Stimulated activated CD4-positive, alpha-beta T cell treated with anti-CD3 and anti-CD28 coated beads, Interleukin-4, amount 100 ng/mL, for 24 hours (primary cell): Measurements from ENCODE around the gene GRM7.

Experiments
- DNase-seq: peaks from one replicate; pipeline ENCODE4 v3.0.0-alpha.2; 2020

GRM7 gene

GRCh38 chr3:6985848-6986247 lies 124.9 kb downstream of the GRM7 start:
- no peak for DNase-seq

GRCh38 chr3:6989608-6990291 lies 128.8 kb downstream of the GRM7 start:
- DNase-seq: no peak

GRCh38 chr3:6994081-6994668 lies 133.3 kb downstream of the GRM7 start:
- no peak for DNase-seq

- no peak for DNase-seq
Measured at GRCh38 chr3:7000501-7000900, 139.6 kb downstream of the GRM7 start.

GRCh38 chr3:7001370-7001769 lies 140.5 kb downstream of the GRM7 start:
- no peak for DNase-seq

GRCh38 chr3:7015683-7016440 lies 154.9 kb downstream of the GRM7 start:
- DNase-seq: no peak

GRCh38 chr3:7025581-7026300 lies 164.8 kb downstream of the GRM7 start:
- DNase-seq: no peak

- DNase-seq: no peak
Measured at GRCh38 chr3:7029562-7029961, 168.6 kb downstream of the GRM7 start.

GRCh38 chr3:7038394-7038793 lies 177.5 kb downstream of the GRM7 start:
- no peak for DNase-seq

GRCh38 chr3:7062714-7063113 lies 201.8 kb downstream of the GRM7 start:
- no peak for DNase-seq

GRCh38 chr3:7070461-7070860 lies 209.5 kb downstream of the GRM7 start:
- no peak for DNase-seq

GRCh38 chr3:7074217-7074616 lies 213.3 kb downstream of the GRM7 start:
- no peak for DNase-seq

GRCh38 chr3:7075117-7075516 lies 214.2 kb downstream of the GRM7 start:
- DNase-seq: no peak

- no peak for DNase-seq
Measured at GRCh38 chr3:7075901-7076300, 215.0 kb downstream of the GRM7 start.

GRCh38 chr3:7082244-7082643 lies 221.3 kb downstream of the GRM7 start:
- DNase-seq: no peak

- DNase-seq: no peak
Measured at GRCh38 chr3:7086417-7086816, 225.5 kb downstream of the GRM7 start.

- DNase-seq: no peak
Measured at GRCh38 chr3:7095116-7095515, 234.2 kb downstream of the GRM7 start.

GRCh38 chr3:7100136-7100535 lies 239.2 kb downstream of the GRM7 start:
- DNase-seq: no peak

- DNase-seq: no peak
Measured at GRCh38 chr3:7106635-7107034, 245.7 kb downstream of the GRM7 start.

GRCh38 chr3:7112523-7113056 lies 251.7 kb downstream of the GRM7 start:
- DNase-seq: no peak

- no peak for DNase-seq
Measured at GRCh38 chr3:7144697-7145308, 283.9 kb downstream of the GRM7 start.

- no peak for DNase-seq
Measured at GRCh38 chr3:7146529-7146928, 285.6 kb downstream of the GRM7 start.

GRCh38 chr3:7158516-7158915 lies 297.6 kb downstream of the GRM7 start:
- DNase-seq: no peak
